ENCODE data around the gene BMPR1A. TPM values are rescaled to one million over a fixed set of nuclear protein-coding genes. Genes with fewer than 3 reads are reported as not detected.
"Not testable (repeated sequence)": the region's sequence is repeated elsewhere in the genome, so short reads cannot be mapped to it uniquely, and the experiment has no call there.

The BMPR1A gene
- total RNA-seq, 6 donors from 2014 or later: 12.9 to 37.4 (median 30.6) TPM

DNA sequence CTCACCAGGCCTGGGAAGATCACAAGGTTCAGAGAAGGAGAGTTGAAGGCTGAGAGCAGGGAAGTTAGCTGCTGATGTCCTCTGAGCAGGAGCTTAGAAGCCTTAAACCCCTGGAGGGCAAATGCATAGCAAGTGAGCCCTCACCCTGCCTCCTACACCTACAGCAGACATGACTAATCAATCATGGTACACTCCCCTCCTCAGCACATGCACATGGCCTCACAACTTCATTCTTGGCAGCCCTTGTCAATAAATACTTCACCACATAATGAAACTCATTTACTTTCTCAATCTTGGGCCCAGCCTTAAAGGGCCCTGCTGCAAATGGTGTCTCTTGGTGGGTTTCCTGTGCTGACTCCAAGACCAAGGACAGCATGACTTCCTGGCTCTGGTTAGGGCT lies 188.1 kb downstream of the BMPR1A start:
- H3K27ac ChIP-seq: no peak overlapping the region
- DNase-seq: no peak
- no peaks in the 10 kb centered on the region for H3K9me3 ChIP-seq
- H3K36me3 ChIP-seq: peaks cover 0 to 29% (median 0%) of the 10 kb centered on the region in 4 donors
- no peaks in the 10 kb centered on the region for H3K27me3 ChIP-seq
- peaks cover 5 to 11% (median 9%) of the 10 kb centered on the region in 4 donors for H3K4me1 ChIP-seq
- no peak for ATAC-seq (ENCODE audit: low FRiP score in 2 of 2)
- no peak for TF ChIP-seq POLR2AphosphoS5 (IDR thresholded peaks at IDR 0.05)
- TF ChIP-seq POLR2A (IDR thresholded peaks at IDR 0.05): no peak
- TF ChIP-seq, protein P1, sequence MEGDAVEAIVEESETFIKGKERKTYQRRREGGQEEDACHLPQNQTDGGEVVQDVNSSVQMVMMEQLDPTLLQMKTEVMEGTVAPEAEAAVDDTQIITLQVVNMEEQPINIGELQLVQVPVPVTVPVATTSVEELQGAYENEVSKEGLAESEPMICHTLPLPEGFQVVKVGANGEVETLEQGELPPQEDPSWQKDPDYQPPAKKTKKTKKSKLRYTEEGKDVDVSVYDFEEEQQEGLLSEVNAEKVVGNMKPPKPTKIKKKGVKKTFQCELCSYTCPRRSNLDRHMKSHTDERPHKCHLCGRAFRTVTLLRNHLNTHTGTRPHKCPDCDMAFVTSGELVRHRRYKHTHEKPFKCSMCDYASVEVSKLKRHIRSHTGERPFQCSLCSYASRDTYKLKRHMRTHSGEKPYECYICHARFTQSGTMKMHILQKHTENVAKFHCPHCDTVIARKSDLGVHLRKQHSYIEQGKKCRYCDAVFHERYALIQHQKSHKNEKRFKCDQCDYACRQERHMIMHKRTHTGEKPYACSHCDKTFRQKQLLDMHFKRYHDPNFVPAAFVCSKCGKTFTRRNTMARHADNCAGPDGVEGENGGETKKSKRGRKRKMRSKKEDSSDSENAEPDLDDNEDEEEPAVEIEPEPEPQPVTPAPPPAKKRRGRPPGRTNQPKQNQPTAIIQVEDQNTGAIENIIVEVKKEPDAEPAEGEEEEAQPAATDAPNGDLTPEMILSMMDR (IDR thresholded peaks at IDR 0.05): no peak
- no peak overlapping the region for H3K4me3 ChIP-seq

DNA sequence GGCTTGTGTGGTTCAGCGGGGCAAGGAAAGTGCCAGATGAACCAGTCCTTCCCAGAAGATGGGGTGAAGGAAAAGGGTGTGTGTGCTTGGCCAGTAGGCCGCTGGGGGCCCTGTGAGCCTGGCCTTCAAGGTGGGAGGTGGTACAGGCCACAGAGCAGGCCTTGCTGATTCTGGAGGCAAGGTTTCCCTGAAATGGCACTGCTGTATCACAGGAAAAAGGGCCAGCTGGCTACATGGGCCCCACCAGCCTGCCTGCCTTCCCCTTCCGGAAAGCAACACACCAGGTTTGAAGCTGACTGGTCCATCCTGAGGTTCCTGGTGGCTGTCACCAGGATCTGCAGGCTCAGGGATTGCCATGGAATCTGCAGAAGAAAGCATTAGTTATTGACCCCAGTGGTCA lies 188.5 kb downstream of the BMPR1A start:
- TF ChIP-seq, protein P1 (IDR thresholded peaks at IDR 0.05): no peak
- H3K4me1 ChIP-seq: peaks cover 4 to 8% (median 5%) of the 10 kb centered on the region in 4 donors
- no peak overlapping the region for H3K4me3 ChIP-seq
- H3K27me3 ChIP-seq: no peaks in the 10 kb centered on the region
- H3K9me3 ChIP-seq: no peaks in the 10 kb centered on the region
- H3K27ac ChIP-seq: no peak overlapping the region
- peaks cover 0 to 29% (median 0%) of the 10 kb centered on the region in 4 donors for H3K36me3 ChIP-seq
- ATAC-seq (ENCODE audit: low FRiP score in 2 of 2): no peak
- 81 to 88% methylated on average over 3 of the region's 3 CpGs for WGBS, 2 donors
- no peak for DNase-seq

DNA sequence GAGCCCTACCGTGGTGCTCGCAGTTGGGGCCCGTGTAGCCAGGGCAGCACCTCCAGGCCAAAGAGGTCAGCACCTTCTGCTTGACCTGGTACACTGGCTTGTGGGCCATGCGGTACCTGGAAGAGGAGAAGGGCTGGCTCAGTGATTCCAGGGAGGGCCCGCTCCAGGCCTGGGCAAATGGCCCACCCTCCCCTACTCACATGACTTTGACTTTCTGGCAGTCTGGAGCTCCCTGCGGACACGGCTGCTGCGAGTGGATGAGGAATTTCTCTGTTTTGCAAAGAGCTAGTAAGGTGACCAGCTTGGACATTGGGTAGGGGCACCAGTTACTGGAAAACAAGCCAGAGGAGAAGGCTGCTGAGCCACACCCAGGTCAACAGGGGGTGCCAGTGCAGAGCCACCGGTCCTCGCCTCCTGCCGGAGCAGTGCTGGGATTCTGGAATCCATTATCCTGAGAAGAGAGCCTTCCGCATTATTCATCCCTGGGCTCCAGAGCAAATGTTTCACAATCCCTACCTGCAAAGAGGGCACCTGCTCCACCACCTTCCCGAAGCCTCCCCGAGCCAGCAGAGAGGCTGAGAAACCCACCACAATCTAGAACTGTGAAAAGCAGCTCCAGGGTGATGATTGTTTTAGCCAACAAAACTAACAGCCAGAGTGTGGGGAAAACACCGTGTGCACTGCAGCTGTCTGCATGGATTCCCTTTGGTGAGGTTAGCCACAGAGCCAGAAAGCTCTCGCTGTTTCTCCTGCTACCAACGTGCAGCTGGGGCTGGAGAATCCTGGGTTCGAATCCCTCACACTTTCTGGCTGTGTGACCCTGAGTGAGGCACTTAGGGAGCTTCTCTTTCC lies 189.2 kb downstream of the BMPR1A start:
- Histone ChIP-seq H3K4me3 (no peak overlapping the region), H3K4me1 (peaks cover 5 to 9% (median 8%) of the 10 kb centered on the region in 4 donors), H3K27me3 (no peaks in the 10 kb centered on the region), H3K27ac (no peak overlapping the region), H3K9me3 (no peaks in the 10 kb centered on the region), H3K36me3 (peaks cover 0 to 29% (median 0%) of the 10 kb centered on the region in 4 donors)
- WGBS, 2 donors: 57 to 77% methylated on average over 6 to 18 of the region's 18 CpGs
- TF ChIP-seq POLR2A (IDR thresholded peaks at IDR 0.05) (no peak), POLR2AphosphoS5 (IDR thresholded peaks at IDR 0.05) (no peak), EP300 (IDR thresholded peaks at IDR 0.05) (no peak)
- TF ChIP-seq, protein P1 (IDR thresholded peaks at IDR 0.05): no peak
- peak in 1 of 2 donors; percentile 18 for DNase-seq
- peak in 1 of 2 donors; percentile 20 for ATAC-seq (ENCODE audit: low FRiP score in 2 of 2)

DNA sequence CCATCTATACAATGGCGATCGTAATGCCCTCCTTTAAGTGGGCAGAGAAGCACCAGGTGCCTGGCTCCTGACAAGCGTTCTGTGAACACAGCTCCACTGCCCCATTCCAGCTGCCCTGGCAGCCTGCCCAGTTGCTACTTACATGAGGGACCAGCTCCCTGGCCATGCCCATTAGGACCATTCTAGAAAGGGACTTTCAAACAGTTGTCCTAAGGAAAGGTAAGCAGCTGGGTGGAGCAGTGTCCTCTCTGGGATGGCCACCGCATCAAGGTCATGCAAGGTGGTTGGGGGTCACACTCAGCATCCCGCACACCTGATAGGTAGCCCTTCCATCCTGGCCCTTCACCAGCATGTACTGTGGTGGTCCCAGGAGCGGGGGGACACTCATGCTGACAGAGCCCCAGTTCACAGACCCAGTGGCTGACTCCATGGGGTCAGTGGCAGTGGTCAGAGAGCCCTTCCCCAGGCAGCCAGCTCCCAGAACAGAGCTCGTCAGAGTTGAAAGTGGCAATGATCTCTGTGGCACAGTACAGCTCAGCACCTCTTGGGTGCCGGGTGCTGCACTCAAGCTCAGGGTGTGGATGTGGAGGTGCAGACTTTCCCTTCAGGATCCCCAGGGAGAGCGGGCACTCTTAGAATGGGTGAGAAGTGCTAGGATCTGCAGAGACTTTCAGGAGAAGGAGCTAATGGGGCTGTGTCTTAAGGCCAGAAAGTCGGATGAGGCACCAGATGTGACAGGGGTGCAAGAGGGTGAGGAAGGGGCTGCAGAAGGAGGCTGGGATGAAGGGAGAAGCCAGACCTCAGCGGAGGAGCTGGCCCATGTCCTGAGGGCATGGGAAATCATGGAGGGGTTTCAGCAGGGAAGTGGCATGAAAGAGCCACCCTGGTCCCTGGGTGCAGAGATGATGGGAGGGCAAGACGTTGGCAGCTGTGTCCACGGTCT lies 190.1 kb downstream of the BMPR1A start:
- Histone ChIP-seq H3K27ac (no peak overlapping the region), H3K9me3 (no peaks in the 10 kb centered on the region), H3K4me3 (no peak overlapping the region), H3K36me3 (peaks cover 0 to 26% (median 0%) of the 10 kb centered on the region in 4 donors), H3K4me1 (peaks cover 5 to 15% (median 10%) of the 10 kb centered on the region in 4 donors), H3K27me3 (no peaks in the 10 kb centered on the region)
- DNase-seq (peak in 1 of 2 donors; percentile 22), ATAC-seq (ENCODE audit: low FRiP score in 2 of 2) (no peak)
- TF ChIP-seq POLR2AphosphoS5 (IDR thresholded peaks at IDR 0.05): no peak
- no peak for TF ChIP-seq EP300 (IDR thresholded peaks at IDR 0.05)
- TF ChIP-seq, protein P1 (IDR thresholded peaks at IDR 0.05): no peak
- no peak for TF ChIP-seq POLR2A (IDR thresholded peaks at IDR 0.05)
- 76 to 86% methylated on average over 12 to 13 of the region's 13 CpGs for WGBS, 2 donors

DNA sequence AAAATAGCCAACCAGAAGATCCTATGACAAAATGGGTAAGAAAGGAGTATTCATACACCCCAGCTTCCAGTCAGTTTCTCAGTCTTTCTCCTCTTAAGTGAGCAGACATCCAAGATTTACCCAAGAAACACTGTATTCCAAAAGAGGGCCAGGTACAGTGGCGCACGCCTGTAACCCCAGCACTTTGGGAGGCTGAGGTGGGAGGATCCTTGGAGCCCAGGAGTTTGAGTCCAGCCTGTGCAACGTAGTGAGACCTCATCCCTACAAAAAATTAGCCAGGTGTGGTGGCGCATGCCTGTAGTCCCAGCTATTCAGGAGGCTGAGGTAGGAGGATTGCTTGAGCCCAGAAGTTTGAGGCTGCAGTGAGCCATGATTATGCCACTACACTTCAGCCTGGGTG lies 191.4 kb downstream of the BMPR1A start:
- not testable (repeated sequence) for H3K4me3 ChIP-seq, DNase-seq
- 88 to 97% methylated on average over 4 of the region's 4 CpGs for WGBS, 2 donors

More for the DNA sequence above, 191.4 kb downstream of the BMPR1A start:
- Histone ChIP-seq H3K36me3 (peaks cover 0 to 17% (median 0%) of the 10 kb centered on the region in 4 donors), H3K4me1 (peaks cover 5 to 20% (median 10%) of the 10 kb centered on the region in 4 donors)
- not testable (repeated sequence) for H3K9me3 ChIP-seq; H3K27ac ChIP-seq; H3K27me3 ChIP-seq; ATAC-seq (ENCODE audit: low FRiP score in 2 of 2)
